ENCODE data around the gene CD276.

The CD276 gene

GRCh38 chr15:73750438-73750837 lies 66.3 kb downstream of the CD276 start:
- DNase-seq: no peak

- no peak for DNase-seq
Observed at GRCh38 chr15:73750951-73751350, 66.8 kb downstream of the CD276 start.

- DNase-seq: no peak
Observed at GRCh38 chr15:73751511-73751898, 67.3 kb downstream of the CD276 start.

GRCh38 chr15:73751899-73752805 lies 68.0 kb downstream of the CD276 start:
- no peak for DNase-seq

- no peak for DNase-seq
Observed at GRCh38 chr15:73752806-73753193, 68.6 kb downstream of the CD276 start.

GRCh38 chr15:73753250-73754130 lies 69.3 kb downstream of the CD276 start, which contains the start of gene INSYN1:
INSYN1 (minus strand) TSS chr15:73753351; CDS start chr15:73751130, 2,221 bp downstream.
- no peak for DNase-seq

GRCh38 chr15:73754461-73754860 lies 70.3 kb downstream of the CD276 start:
- no peak for DNase-seq

- DNase-seq: no peak
Observed at GRCh38 chr15:73755481-73755880, 71.3 kb downstream of the CD276 start.

- no peak for DNase-seq
Observed at GRCh38 chr15:73755946-73756345, 71.8 kb downstream of the CD276 start.

- DNase-seq: no peak
Observed at GRCh38 chr15:73756390-73756789, 72.2 kb downstream of the CD276 start.

- no peak for DNase-seq
Observed at GRCh38 chr15:73756947-73757513, 72.8 kb downstream of the CD276 start.

- DNase-seq: no peak
Observed at GRCh38 chr15:73757571-73757970, 73.4 kb downstream of the CD276 start.

- no peak for DNase-seq
Observed at GRCh38 chr15:73758461-73758860, 74.3 kb downstream of the CD276 start.

- no peak for DNase-seq
Observed at GRCh38 chr15:73760330-73761329, 76.4 kb downstream of the CD276 start.

GRCh38 chr15:73763931-73764330 lies 79.7 kb downstream of the CD276 start:
- DNase-seq: no peak

All from effector CD4-positive, alpha-beta T cell (primary cell).